Measurements from ENCODE around the gene EIF3M. TPM values are rescaled to one million over a fixed set of nuclear protein-coding genes. Genes with fewer than 3 reads are reported as not detected.

EIF3M gene
- total and polyA plus RNA-seq, 2 experiments from 2014 or later, result 667 to 714 TPM

DNA sequence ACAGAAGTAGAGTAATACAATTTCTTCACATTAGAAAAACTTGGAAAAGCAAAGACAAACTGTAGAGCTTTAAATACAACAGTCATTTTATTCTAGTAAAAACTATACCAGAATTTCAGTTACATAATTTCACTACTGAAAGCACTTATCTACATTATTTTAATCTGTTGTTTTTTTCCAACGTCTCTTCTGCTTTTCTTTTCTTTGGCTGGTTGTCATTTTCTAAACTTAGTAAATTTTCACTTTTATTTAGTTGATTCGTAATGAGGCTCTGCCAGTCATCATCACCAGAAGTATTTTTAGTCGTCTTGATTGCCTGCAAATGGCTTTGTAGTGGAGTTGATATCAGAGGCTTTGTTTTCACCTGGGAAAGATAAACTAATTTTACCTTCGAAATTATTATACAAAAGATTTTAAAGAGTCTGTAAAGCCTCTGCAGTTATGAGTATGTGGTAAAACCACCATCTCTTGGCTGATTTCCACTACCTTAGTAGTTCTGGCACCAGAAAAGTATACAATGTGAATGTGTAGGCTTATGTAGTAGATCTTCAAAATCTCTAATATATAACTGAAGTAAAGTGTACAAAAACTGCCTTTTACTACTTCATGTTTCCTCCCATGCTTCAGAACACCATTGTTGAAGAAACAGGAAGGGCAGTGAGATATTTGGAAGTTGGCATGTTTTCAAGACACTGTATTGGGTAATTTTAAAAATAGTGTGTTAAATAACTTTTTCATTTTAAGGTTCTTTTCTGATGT, 19.2 kb downstream of the EIF3M start:
- no peaks in the 10 kb centered on the region for H3K9me2 ChIP-seq (ENCODE audit: insufficient read depth)
- Mint-ChIP-seq H3K36me3 (ENCODE audit: low read depth) (peaks cover 65% of the 10 kb centered on the region), H3K9me3 (peaks cover 8% of the 10 kb centered on the region), H3K4me1 (peaks cover 3% of the 10 kb centered on the region; the same call in 2 of the 3 replicates), H3K27ac (no peak overlapping the region), H3K4me3 (no peak overlapping the region), H3K27me3 (ENCODE audit: insufficient read depth, low read depth, poor library complexity) (peaks cover 2% of the 10 kb centered on the region)
- no peaks in the 10 kb centered on the region for H3F3A ChIP-seq (replicated peaks; ENCODE audit: low read depth)
- H4K20me1 ChIP-seq (replicated peaks; ENCODE audit: insufficient read depth), result peaks cover 3% of the 10 kb centered on the region; the same call in 1 of the 2 replicates
- peaks cover 43% of the 10 kb centered on the region for H3K36me3 ChIP-seq (ENCODE audit: insufficient read depth)
- H3K4me2 ChIP-seq, result no peak overlapping the region
- H3K79me2 ChIP-seq (replicated peaks; ENCODE audit: insufficient read depth), result 0 out of 2 replicates have a peak, but pooled peaks cover 3% of the 10 kb centered on the region
- DNase-seq (ENCODE audit: low spot score), result no peak
- no peaks in the 10 kb centered on the region for H3K27me3 ChIP-seq (ENCODE audit: insufficient read depth)
- H3K27ac ChIP-seq (ENCODE audit: low read depth), result no peak overlapping the region
- no peak for TF ChIP-seq ZNF114 (CRISPR knock-in tag; IDR thresholded peaks at IDR 0.05)
- no peak for TF ChIP-seq JUNB (IDR thresholded peaks at IDR 0.05; ENCODE audit: unreplicated experiment)
- TF ChIP-seq NANOG (IDR thresholded peaks at IDR 0.05; ENCODE audit: borderline replicate concordance), result no peak
- no peak for TF ChIP-seq ZNF331 (CRISPR knock-in tag; IDR thresholded peaks at IDR 0.05; ENCODE audit: low read depth)
- TF ChIP-seq EZH2phosphoT487 (IDR thresholded peaks at IDR 0.05; ENCODE audit: unreplicated experiment), result no peak
- no peak for TF ChIP-seq POLR2AphosphoS5 (IDR thresholded peaks at IDR 0.05; ENCODE audit: low read depth)
- TF ChIP-seq, protein P1, sequence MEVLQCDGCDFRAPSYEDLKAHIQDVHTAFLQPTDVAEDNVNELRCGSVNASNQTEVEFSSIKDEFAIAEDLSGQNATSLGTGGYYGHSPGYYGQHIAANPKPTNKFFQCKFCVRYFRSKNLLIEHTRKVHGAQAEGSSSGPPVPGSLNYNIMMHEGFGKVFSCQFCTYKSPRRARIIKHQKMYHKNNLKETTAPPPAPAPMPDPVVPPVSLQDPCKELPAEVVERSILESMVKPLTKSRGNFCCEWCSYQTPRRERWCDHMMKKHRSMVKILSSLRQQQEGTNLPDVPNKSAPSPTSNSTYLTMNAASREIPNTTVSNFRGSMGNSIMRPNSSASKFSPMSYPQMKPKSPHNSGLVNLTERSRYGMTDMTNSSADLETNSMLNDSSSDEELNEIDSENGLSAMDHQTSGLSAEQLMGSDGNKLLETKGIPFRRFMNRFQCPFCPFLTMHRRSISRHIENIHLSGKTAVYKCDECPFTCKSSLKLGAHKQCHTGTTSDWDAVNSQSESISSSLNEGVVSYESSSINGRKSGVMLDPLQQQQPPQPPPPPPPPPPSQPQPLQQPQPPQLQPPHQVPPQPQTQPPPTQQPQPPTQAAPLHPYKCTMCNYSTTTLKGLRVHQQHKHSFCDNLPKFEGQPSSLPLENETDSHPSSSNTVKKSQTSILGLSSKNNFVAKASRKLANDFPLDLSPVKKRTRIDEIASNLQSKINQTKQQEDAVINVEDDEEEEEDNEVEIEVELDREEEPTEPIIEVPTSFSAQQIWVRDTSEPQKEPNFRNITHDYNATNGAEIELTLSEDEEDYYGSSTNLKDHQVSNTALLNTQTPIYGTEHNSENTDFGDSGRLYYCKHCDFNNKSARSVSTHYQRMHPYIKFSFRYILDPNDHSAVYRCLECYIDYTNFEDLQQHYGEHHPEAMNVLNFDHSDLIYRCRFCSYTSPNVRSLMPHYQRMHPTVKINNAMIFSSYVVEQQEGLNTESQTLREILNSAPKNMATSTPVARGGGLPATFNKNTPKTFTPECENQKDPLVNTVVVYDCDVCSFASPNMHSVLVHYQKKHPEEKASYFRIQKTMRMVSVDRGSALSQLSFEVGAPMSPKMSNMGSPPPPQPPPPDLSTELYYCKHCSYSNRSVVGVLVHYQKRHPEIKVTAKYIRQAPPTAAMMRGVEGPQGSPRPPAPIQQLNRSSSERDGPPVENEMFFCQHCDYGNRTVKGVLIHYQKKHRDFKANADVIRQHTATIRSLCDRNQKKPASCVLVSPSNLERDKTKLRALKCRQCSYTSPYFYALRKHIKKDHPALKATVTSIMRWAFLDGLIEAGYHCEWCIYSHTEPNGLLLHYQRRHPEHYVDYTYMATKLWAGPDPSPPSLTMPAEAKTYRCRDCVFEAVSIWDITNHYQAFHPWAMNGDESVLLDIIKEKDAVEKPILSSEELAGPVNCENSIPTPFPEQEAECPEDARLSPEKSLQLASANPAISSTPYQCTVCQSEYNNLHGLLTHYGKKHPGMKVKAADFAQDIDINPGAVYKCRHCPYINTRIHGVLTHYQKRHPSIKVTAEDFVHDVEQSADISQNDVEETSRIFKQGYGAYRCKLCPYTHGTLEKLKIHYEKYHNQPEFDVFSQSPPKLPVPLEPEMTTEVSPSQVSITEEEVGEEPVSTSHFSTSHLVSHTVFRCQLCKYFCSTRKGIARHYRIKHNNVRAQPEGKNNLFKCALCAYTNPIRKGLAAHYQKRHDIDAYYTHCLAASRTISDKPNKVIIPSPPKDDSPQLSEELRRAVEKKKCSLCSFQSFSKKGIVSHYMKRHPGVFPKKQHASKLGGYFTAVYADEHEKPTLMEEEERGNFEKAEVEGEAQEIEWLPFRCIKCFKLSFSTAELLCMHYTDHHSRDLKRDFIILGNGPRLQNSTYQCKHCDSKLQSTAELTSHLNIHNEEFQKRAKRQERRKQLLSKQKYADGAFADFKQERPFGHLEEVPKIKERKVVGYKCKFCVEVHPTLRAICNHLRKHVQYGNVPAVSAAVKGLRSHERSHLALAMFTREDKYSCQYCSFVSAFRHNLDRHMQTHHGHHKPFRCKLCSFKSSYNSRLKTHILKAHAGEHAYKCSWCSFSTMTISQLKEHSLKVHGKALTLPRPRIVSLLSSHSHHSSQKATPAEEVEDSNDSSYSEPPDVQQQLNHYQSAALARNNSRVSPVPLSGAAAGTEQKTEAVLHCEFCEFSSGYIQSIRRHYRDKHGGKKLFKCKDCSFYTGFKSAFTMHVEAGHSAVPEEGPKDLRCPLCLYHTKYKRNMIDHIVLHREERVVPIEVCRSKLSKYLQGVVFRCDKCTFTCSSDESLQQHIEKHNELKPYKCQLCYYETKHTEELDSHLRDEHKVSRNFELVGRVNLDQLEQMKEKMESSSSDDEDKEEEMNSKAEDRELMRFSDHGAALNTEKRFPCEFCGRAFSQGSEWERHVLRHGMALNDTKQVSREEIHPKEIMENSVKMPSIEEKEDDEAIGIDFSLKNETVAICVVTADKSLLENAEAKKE (CRISPR knock-in tag; IDR thresholded peaks at IDR 0.05), result no peak
- TF ChIP-seq, protein P2, sequence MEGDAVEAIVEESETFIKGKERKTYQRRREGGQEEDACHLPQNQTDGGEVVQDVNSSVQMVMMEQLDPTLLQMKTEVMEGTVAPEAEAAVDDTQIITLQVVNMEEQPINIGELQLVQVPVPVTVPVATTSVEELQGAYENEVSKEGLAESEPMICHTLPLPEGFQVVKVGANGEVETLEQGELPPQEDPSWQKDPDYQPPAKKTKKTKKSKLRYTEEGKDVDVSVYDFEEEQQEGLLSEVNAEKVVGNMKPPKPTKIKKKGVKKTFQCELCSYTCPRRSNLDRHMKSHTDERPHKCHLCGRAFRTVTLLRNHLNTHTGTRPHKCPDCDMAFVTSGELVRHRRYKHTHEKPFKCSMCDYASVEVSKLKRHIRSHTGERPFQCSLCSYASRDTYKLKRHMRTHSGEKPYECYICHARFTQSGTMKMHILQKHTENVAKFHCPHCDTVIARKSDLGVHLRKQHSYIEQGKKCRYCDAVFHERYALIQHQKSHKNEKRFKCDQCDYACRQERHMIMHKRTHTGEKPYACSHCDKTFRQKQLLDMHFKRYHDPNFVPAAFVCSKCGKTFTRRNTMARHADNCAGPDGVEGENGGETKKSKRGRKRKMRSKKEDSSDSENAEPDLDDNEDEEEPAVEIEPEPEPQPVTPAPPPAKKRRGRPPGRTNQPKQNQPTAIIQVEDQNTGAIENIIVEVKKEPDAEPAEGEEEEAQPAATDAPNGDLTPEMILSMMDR (conservative IDR thresholded peaks at IDR 0.05; ENCODE audit: low read depth in 2 of 2), result no peak
- TF ChIP-seq STAT1 (IDR thresholded peaks at IDR 0.05; ENCODE audit: unreplicated experiment), result no peak
- no peak for TF ChIP-seq EZH2 (IDR thresholded peaks at IDR 0.05; ENCODE audit: low read depth, unreplicated experiment)
- no peak for TF ChIP-seq CREB1 (CRISPR knock-in tag; IDR thresholded peaks at IDR 0.05; ENCODE audit: low read depth)
- TF ChIP-seq, protein P3, sequence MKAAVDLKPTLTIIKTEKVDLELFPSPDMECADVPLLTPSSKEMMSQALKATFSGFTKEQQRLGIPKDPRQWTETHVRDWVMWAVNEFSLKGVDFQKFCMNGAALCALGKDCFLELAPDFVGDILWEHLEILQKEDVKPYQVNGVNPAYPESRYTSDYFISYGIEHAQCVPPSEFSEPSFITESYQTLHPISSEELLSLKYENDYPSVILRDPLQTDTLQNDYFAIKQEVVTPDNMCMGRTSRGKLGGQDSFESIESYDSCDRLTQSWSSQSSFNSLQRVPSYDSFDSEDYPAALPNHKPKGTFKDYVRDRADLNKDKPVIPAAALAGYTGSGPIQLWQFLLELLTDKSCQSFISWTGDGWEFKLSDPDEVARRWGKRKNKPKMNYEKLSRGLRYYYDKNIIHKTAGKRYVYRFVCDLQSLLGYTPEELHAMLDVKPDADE (IDR thresholded peaks at IDR 0.05), result no peak
- TF ChIP-seq, protein P4, sequence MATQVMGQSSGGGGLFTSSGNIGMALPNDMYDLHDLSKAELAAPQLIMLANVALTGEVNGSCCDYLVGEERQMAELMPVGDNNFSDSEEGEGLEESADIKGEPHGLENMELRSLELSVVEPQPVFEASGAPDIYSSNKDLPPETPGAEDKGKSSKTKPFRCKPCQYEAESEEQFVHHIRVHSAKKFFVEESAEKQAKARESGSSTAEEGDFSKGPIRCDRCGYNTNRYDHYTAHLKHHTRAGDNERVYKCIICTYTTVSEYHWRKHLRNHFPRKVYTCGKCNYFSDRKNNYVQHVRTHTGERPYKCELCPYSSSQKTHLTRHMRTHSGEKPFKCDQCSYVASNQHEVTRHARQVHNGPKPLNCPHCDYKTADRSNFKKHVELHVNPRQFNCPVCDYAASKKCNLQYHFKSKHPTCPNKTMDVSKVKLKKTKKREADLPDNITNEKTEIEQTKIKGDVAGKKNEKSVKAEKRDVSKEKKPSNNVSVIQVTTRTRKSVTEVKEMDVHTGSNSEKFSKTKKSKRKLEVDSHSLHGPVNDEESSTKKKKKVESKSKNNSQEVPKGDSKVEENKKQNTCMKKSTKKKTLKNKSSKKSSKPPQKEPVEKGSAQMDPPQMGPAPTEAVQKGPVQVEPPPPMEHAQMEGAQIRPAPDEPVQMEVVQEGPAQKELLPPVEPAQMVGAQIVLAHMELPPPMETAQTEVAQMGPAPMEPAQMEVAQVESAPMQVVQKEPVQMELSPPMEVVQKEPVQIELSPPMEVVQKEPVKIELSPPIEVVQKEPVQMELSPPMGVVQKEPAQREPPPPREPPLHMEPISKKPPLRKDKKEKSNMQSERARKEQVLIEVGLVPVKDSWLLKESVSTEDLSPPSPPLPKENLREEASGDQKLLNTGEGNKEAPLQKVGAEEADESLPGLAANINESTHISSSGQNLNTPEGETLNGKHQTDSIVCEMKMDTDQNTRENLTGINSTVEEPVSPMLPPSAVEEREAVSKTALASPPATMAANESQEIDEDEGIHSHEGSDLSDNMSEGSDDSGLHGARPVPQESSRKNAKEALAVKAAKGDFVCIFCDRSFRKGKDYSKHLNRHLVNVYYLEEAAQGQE (IDR thresholded peaks at IDR 0.05; ENCODE audit: unreplicated experiment), result no peak
- no peak overlapping the region for H3K4me3 ChIP-seq
- 0 out of 2 replicates have a peak, but pooled peaks cover 5% of the 10 kb centered on the region for H3K4me1 ChIP-seq (ENCODE audit: insufficient read depth)
- no peak overlapping the region for H2AFZ ChIP-seq
- ATAC-seq, result no peak
